ENCODE results near the gene KBTBD13.
A peak's percentile ranks its signal among the peaks of the same experiment; 100 is the strongest.

KBTBD13 gene

DNA sequence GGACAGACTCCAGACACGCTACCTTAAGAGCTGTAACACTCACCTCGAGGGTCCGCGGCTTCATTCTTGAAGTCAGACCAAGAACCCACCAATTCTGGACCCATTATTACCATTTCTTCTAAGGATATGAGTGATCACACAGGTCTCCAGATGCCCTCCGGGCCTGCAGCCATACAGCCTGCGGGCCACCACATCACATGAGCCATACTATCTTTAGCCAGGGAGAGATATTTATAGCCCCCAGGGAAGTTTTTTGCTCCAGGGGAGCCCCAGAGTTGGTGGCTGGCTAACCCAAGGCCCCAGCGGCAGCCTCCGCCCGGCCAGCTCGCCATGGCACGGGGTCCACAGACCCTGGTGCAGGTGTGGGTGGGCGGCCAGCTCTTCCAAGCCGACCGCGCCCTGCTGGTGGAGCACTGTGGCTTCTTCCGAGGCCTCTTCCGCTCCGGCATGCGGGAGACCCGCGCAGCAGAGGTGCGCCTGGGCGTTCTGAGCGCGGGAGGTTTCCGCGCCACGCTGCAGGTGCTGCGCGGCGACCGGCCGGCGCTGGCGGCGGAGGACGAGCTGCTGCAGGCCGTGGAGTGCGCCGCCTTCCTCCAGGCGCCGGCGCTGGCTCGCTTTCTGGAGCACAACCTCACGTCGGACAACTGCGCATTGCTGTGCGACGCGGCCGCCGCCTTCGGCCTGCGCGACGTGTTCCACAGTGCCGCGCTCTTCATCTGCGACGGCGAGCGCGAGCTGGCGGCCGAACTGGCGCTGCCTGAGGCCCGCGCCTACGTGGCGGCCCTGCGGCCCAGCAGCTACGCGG lies at the start of gene KBTBD13:
KBTBD13 (plus strand) TSS at position 261 of the 805 bp plus-strand sequence; CDS start at position 331, 70 bp downstream.
- no peak for DNase-seq

DNA sequence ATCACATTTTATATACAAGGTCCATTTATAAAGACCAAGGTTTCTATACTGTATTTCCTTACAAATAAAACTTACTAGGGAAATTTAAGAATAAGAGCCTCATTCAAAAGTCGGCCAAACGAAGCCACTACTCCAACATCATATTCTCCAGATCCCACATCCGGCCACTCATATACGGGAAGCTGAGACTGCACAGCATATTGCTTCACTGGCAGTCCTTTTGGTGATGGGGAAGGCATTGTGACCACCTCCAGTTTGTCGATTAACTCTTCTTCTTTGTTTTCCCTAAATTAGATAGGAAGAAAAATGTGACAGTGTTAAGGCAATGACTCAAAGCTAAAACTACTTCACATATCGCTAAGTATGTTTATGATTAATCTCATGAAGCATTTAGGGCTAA lies 49.8 kb upstream of the KBTBD13 start:
- no peak for DNase-seq

DNA sequence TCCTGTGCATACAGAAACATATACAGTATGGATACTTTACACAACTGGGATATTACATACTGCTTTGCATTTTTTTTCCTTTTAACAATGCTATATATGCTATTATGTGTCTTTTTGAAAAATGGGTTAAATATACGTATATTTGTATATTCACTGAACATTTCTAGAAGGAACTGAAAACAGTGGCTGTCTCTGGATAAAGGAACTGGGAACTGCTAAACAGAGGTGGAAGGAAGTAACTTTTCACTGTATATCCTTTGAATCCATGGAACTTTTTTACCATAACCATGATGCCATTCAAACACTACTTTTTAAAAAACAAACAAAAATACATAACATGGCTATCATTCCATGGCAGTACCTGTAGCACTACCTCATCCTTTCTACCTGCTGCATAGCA lies 49.0 kb upstream of the KBTBD13 start:
- DNase-seq = no peak

DNA sequence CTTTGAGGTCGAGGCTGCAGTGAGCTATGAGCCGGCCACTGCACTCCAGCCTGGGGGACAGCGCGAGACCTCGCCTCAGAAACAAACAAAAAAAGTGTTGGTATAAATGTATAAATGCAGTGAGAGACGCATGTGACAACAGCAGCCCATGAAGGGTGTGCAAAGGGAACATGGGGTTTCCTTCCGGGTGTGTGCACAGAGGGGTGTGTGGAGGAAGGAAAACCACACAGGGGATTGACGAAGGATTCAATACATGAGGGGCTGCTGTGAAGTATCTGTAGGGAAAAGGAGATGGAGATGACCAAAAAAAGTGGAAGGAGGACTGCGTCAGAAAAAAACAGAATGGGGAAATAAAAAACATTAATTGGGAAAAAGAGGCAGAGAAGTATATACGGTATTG lies 48.2 kb upstream of the KBTBD13 start:
- no peak for DNase-seq

DNA sequence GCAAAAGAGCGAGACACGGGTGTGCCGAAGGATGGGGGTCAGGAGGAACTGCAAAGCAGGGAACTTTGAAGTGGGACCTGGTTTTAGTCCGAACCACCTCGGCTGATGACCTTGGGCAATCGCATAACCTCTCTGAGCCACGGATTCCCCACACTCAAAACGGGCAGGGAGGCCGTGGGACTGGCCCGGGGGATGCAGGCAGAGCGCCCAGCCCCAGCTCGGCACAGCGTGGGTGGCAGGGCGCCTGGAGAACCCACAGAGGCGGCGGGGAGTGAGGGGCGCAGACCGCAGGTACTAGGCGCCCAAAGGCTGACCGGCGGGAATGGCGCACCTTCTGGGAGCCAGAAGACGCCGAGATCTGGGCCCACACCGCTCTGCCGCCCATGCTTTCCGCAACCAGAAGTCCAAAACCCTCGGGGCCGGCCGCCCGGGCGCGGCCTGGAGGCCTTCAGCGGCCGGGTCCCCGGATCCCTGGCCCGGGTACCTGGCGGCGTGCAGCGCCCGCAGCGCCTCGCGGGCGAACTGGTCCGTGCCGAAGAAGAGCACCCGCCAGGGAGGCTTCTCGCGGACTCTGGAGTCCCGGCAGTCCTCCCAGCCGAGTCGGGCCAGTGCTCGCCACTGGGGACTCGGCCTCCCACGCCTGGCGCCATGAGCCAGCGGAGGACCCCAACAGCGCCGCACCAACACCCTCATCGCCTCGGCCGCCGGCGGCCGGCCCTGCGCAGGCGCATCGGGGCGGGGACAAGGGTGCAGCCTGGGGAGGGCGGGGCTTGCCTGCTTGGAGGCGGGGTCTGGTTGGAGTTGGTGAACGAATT lies 47.4 kb upstream of the KBTBD13 start, which contains the start of gene MTFMT:
MTFMT (minus strand) TSS at position 719 of the 815 bp plus-strand sequence; CDS start at position 693, 26 bp downstream.
- DNase-seq = peak; percentile 80

DNA sequence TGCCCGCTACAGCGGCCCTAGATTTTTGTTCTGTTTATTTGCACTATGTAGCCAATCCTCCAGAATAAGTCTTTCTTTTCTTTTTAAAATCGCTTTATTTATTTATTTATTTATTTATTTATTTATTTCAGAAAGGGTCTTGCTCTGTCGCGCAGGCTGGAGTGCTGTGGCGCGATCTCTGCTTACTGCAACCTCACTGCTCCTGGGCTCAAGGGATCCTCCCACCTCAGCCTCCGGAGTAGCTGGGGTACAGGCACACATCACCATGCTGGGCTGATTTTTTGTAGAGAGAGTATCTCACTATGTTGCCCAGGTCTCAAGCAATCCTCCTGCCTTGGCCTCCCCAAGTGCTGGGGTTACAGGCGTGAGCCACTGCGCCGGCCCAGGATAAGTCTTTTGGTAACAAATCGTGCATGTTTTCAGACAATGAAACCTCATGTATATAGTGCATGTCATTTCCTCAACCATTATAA lies 46.8 kb upstream of the KBTBD13 start:
- no peak for DNase-seq

DNA sequence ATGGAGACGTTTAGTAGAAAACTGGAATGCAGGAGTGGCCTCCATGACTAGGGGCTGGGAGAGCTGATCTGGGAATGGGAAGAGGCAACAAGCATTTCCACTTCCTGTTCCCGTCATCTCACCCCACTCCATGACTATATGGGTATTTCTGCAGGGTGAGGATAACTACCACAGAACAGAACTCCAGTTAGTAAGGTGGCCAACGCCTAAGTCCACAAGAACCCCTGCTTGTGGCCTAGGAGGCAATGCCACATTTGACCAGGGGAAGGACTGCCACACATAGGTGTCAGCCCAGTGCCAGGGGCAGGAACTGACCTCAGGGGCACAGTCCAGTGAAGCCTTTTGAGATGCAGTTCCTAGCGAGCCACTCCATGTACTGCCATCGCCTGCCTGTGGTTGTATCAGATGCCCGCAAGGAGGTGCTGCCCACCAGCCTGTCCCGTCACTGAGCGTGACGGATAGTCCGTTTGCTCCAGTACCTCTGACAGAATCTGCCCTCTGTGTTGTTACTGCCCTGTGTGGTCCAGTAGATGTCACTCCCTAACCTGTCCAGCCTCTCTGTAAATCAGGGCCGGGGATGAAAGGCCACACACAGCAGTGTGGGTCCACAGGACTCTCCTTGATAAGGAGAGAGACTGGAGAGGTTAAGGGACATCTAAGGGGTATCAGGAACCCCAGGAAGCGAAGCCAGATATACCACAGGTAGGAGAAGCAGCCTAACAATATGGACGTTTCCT lies 43.6 kb upstream of the KBTBD13 start:
- peak; percentile 67 for DNase-seq

DNA sequence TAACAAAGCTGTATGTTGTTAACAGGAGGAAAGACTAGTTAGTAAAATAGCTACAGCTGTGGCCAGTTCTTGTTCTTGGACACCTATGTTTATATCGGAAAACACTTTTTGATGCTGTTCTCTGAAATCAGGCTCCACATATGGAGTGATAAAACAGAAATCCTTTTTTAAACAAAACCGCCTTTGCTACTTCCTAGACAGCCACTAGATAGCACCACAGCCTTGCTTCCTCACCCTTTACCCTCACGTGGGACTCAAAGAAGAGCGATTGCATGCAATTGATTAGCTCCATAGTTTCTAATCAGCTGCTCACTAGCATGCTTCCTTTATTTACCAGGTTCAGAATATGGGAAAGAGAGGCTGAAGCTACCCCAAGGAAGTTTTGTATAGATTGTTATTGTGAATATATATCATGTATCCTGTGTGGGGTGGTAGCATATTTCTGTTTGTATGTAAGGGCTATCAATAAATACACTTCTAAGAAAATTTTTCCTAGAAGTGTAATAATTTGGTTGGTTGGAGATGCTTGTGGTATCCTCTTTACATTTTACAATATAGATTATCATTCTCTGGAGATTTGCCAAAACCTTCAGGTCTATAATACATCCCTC lies 42.8 kb upstream of the KBTBD13 start:
- DNase-seq = no peak

DNA sequence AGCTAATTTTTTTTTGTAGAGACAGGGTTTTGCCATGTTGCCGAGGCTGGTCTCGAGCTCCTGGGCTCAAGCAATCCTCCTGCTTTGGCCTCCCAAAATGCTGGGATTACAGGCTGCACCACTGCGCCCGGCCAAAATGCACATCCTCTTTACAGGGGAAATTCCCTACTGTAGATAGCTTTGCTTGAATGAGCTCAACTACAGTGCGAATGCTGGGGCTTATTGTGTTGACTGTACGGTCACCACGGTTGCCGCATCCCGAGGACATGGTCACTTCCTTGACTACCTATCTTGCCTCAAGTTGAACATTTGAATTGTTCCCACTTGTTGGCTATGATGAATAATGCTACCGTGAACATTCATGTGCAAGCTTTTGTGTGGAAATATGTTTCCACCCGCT lies 41.8 kb upstream of the KBTBD13 start:
- no peak for DNase-seq

DNA sequence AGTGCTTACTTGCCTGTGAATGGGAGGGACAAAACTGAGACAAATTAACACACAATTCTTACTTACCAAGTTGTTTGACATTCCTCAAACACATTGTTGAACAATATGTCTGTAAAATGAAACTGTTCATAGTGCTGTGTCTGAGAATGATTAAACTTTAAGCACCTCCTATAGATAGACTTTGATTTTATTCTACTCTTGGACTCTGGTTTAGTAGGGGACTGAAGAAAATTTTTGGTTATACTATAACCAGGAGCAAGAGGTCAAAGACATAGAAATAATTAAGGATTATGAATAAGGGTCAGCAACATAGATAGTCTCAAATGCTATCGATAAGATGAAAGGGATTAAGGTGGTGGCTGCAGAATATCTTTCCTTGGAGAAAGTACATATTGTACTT lies 39.2 kb upstream of the KBTBD13 start:
- no peak for DNase-seq

DNA sequence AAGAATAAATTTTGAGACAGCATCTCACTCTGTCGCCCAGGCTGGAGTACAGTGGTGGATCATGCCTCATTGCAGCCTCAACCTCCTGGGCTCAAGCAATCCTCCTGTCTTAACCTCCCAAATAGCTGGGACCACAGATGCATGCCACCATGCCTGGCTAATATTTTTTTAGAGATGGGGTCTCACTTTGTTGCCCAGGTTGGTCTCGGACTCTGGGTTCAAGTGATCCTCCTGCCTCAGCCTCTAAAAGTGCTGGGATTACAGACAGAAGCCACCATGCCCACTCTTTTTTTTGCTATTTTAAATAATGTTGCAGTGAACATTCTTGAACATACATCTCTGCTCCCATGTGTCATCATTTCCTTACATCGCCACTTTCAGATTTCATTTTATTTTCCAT lies 38.1 kb upstream of the KBTBD13 start:
- DNase-seq = no peak

DNA sequence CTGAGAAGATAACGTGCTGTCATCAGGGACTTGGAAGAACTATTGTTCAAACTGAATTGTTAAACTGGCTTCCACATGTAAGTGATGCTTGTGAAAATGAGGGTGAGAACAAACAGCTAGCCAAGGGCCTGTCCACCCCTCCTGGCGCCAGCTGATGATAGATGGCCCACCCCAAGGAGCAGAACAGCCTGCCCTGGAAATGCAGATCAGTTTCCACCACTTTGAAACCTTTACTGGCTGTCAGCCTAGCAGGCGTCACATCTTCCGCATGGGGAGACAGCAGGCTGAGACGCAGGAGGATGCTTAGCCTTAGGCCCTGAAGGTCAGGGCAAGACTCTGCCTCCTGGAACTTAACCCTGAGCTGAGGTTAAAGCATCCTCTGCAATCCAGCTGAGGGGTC lies 37.7 kb upstream of the KBTBD13 start:
- DNase-seq = no peak

DNA sequence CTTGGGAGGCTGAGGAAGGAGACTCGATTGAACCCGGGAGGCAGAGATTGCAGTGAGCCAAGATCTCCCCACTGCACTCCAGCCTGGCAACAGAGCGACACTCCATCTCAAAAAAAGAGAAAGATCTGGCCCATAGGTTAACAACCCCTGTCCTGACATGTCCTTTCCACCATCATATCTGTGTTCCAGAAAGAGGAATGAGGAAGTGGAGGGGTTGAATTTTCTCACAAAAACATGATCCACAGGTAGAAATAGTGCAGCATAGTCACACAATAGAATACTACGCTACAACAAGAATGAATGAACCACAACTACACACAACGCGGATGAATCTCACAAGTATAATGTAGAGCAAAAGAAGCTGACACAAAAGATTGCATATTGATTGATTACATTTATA lies 36.1 kb upstream of the KBTBD13 start:
- DNase-seq = no peak

DNA sequence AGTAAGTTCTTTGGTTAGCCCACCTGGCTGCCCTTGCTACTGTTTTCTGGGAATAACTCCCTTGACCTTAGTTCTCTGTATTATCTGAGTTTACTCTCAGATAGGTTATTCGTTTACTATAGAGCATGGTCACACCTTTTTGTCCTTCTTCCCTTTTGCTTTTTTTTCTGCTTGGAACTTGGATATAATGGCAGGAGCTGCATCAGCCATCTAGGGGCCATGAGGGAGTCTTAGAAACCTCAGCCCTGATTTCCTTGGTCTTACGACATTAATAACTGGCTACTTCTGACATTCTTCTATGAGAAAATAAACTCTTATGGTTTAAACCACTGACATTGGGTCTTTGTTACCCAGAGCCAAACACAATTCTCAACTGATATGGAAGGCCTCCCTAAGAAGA lies 34.8 kb upstream of the KBTBD13 start:
- no peak for DNase-seq

DNA sequence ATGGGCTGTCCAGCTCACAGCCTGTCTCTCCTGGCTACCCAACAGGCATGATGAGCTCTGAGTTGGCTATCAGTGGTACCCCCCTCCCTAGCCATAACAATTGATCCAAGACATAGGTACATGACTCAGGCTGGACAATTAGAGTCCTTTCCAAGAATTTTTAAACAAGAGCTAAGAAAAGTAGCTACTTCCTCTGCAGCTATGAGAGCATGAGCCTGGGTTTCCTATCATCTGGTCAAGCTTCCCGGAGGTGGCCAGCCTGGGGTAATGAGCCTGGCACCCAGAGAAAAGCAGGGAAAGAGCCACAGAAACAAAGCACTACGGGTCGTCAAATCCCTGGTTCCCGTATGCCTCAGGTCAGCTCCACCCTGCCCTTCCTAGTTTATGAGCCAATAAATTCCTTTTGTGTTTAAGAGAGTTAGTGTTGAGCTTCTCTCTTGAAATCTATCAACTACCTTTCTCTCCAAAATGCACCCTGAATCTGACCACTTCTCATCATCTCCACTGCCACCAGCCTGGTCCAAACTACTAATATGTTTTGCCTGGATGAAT lies 33.7 kb upstream of the KBTBD13 start:
- DNase-seq = no peak

DNA sequence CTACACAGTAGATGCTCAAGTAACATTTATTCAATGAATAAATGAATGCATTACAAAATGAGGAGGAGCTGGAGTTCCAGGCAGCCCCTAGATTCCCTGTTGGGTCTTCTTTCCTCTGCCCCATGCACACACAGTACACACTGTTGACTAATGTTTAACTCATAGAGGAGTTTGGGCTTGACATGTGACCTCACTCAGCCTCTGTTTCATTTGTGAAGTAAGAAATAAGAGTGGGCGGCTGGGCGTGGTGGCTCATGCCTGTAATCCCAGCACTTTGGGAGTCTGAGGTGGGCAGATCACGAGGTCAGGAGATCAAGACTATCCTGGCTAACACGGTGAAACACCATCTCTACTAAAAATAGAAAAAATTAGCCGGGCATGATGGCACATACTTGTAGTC lies 32.3 kb upstream of the KBTBD13 start:
- DNase-seq = peak; percentile 59

DNA sequence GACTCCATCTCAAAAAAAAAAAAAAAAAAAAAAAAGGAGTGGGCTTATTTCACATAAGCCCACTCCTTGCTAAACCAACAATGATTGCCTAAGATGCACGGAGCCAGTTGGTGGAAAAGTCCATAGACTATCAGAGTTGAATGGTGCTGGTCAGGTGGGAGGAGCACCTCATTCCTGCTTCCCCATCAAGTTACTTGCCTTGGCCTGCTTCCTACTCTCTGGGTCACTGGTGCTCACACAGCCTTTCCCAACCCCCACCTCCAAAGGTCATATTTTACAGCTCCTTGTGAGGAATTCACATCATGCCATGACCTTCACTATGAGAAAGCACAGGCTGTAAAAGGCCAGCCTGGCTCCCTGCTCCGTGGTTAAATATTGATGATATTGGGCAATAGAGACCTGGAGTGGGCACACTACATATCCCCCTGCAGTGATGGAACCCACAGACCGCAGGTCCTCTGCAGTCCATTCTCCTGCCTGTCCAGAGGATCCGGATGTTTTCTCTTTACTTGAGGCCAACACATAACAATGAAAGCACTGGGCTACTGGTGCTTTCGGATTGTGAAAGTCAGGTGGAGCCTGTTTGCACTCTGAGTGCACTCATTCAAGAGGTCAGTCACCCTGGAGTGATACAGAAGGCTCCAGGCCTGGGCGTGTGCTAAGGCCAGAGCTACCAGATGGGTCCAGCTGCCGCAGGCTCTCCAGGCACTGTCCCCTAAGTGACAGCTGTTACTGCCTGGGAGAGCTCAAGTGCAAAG lies 31.6 kb upstream of the KBTBD13 start, which contains the start of gene SLC51B:
SLC51B (plus strand) TSS at position 664 of the 758 bp plus-strand sequence. CDS start 4,618 bp downstream, outside the sequence.
- DNase-seq = no peak

DNA sequence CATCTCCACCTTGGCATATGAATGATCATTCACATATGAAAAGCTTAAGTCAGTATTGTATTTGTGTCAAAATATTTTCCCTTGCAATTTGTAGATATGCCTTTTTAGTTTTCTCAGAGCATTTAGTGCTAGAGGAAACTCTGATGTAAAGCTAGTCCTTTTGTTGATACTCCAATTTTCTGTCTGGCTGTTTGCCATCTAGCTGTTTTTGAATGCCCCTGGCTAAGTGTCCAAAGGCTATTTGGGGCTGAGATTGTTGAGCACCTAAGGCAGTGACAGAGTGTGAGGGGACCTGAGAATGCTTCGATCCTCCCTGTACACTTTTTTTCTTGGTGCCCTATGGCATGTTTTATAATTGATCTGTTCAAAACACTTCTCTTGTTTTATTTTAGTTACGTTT lies 28.3 kb upstream of the KBTBD13 start:
- DNase-seq = no peak

DNA sequence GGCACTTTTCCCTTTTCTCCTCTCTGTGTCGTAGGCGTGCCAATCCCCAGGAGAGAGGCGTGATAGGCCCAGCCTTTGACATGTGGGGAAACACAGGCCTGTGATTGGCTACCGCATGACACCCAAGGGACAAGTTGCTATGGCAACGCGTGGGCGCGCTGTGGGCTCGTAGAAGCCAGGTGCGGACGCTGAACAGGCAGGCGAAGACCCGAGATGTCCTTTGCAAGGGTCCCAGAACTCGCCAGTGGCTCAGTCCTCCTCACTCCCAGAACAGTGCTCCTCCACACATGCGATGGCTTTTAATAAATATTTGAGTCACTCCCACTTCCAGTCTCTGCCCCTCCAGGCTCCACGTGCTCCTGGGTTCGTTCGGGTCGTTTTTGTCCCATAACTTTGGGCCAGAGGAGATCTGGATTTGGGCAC lies 27.1 kb upstream of the KBTBD13 start:
- peak; percentile 96 for DNase-seq

DNA sequence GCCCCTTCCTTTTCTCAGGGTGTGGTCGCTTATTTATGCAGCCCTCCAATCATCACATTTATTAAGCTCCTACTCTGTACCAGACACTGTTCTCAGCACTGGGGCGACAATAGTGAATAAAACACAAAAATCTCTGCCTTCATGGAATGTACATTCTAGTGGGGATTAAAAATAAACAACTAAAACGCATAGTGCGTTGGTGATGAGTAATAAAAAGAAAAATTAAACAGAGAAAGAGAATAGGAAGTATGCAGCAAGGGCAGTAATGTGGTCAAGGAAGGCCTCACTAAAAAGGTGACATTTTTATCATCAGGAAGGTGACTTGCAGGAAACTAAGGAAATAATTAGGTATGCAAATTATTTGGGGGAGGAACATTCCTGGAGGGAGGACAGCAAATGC lies 26.3 kb upstream of the KBTBD13 start:
- DNase-seq = no peak

DNA sequence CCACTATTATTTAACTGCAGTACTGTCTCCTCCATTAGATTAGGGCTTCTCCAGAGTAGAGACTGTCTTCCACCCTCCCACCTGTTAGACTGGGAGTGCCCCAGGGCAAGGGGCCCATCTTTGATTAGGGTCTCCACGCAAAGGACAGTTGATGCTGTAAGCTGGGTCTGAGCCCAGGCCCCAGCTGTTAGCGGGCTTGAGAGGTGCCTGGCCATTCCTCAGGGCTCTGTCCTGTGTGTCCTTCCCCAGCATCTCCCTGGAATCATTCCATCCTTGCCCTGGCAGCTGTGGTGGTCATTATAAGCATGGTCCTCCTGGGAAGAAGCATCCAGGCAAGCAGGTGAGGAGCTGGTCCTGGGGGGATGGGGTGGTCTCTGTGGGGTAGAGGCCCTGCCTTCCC lies 25.3 kb upstream of the KBTBD13 start:
- no peak for DNase-seq

DNA sequence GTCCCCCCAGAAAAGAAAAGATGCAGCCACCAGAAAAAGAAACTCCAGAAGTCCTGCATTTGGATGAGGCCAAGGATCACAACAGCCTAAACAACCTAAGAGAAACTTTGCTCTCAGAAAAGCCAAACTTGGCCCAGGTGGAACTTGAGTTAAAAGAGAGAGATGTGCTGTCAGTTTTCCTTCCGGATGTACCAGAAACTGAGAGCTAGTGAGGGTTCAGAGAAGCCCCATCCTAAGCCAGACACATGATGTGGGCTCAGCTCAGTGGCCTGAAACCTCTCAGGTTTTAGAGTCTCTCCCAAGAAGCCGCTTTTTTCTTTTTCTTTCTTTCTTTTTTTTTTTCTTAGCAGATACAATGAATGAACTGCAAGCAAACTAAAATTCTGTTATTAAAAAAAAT lies 23.6 kb upstream of the KBTBD13 start:
- DNase-seq = no peak
